Thoracic aorta (tissue), 2 donors: ENCODE data around the gene ATP7B. TPM values are rescaled to one million over a fixed set of nuclear protein-coding genes. Genes with fewer than 3 reads are reported as not detected.

Experiments
- ATAC-seq: fragments of 150-250 bp; one replicate; pipeline ENCODE4 v1.8.0; 2017; ENCODE audit warnings: low read depth; ENCODE audit not compliant: insufficient number of reproducible peaks, low FRiP score
- DNase-seq: peaks from one replicate; pipeline ENCODE4 v3.0.0-alpha.2; 2020; ENCODE audit warnings: low spot score
- H3K27ac ChIP-seq, 2 donors: fragments of 200-600 bp; sonication (generic); 1 replicate in 1 of 2; 2 replicates in 1 of 2; pipeline ENCODE4 v1.5.1; 2016; ENCODE audit warnings: mild to moderate bottlenecking in 2 of 2, moderate library complexity in 2 of 2
- H3K27me3 ChIP-seq: fragments of 200-600 bp; sonication (generic); replicated peaks from 2 replicates; pipeline ENCODE4 v1.6.0; 2016; ENCODE audit warnings: mild to moderate bottlenecking; ENCODE audit not compliant: insufficient read depth
- H3K36me3 ChIP-seq: fragments of 200-600 bp; sonication (generic); one replicate; pipeline ENCODE4 v1.5.1; 2016
- H3K4me1 ChIP-seq, 2 donors: fragments of 200-600 bp; sonication (generic); 1 replicate in 1 of 2; 2 replicates in 1 of 2; pipeline versions ENCODE4 v1.5.1 to v1.6.0; 2016; ENCODE audit warnings: low read depth in 2 of 2, mild to moderate bottlenecking in 1 of 2; ENCODE audit not compliant: control insufficient read depth in 1 of 2
- H3K4me3 ChIP-seq: fragments of 200-600 bp; sonication (generic); 2 replicates; pipeline ENCODE4 v1.5.1; 2016; ENCODE audit warnings: mild to moderate bottlenecking
- H3K9me3 ChIP-seq: fragments of 200-600 bp; sonication (generic); 2 replicates; pipeline ENCODE4 v1.5.1; 2016
- total RNA-seq, 2 donors: library from RNA; depleted of rRNA; stranded (reverse); fragments of >200 nt; gene quantifications; one replicate each; pipeline versions ENCODE4 v1.1.0 to v1.2.3, GENCODE V29; 2016
- TF ChIP-seq, protein P1 (sequence below): fragments of 200-600 bp; sonication (generic); IDR thresholded peaks from one replicate; pipeline ENCODE4 v1.5.1; 2019; ENCODE audit warnings: antibody characterized with exemption

The ATP7B gene
- total RNA-seq, 2 donors from 2014 or later, result 6.8 to 7.1 TPM

DNA sequence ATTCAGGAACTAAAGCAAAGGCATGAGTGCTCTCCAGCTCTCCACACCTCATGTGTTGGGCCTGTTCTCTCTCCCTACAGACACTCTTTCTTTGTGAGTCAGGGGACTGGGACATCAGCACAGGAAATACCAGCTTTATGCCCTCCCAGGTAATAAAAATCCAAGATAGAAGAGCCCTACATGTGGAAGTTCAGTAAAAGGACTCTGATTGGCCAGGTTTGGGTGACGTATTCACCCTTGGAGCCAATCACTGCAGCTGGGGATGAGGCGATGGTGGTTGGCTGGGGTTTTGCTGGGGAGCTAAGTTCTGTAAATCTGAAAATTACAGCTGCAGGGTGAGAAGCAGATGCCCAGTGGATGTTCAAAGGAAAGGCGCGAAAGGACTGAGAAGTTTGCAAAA is 117.0 kb downstream of the ATP7B start:
- no peaks in the 10 kb centered on the region for H3K9me3 ChIP-seq
- TF ChIP-seq, protein P1, sequence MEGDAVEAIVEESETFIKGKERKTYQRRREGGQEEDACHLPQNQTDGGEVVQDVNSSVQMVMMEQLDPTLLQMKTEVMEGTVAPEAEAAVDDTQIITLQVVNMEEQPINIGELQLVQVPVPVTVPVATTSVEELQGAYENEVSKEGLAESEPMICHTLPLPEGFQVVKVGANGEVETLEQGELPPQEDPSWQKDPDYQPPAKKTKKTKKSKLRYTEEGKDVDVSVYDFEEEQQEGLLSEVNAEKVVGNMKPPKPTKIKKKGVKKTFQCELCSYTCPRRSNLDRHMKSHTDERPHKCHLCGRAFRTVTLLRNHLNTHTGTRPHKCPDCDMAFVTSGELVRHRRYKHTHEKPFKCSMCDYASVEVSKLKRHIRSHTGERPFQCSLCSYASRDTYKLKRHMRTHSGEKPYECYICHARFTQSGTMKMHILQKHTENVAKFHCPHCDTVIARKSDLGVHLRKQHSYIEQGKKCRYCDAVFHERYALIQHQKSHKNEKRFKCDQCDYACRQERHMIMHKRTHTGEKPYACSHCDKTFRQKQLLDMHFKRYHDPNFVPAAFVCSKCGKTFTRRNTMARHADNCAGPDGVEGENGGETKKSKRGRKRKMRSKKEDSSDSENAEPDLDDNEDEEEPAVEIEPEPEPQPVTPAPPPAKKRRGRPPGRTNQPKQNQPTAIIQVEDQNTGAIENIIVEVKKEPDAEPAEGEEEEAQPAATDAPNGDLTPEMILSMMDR, result no peak
- no peak overlapping the region for H3K27ac ChIP-seq
- ATAC-seq, result no peak
- no peak for DNase-seq
- no peaks in the 10 kb centered on the region for H3K27me3 ChIP-seq
- no peaks in the 10 kb centered on the region for H3K4me1 ChIP-seq
- no peak overlapping the region for H3K4me3 ChIP-seq
- no peaks in the 10 kb centered on the region for H3K36me3 ChIP-seq

DNA sequence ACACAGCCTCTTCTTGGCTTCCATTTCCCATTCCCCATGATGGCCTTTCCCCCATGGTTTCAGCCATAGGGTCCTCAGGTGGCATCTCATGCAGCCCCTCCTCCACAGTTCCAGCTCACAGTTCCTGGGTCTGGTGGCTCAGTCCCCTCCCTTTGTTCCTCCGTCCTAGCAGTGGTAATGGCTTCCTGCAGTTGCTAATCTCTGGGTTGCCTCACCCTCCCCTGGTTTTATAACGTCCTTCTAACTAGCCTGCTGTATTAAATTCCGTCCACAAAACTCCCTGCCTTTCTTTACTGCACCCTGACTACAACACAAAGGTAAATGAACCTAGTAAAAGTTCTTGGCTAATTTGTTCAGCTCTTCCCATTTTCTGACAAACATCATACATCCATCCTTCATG is 118.6 kb downstream of the ATP7B start:
- Histone ChIP-seq H3K27ac (no peak overlapping the region), H3K4me3 (no peak overlapping the region), H3K9me3 (no peaks in the 10 kb centered on the region), H3K4me1 (no peaks in the 10 kb centered on the region), H3K27me3 (no peaks in the 10 kb centered on the region), H3K36me3 (no peaks in the 10 kb centered on the region)
- no peak for ATAC-seq
- DNase-seq, result no peak
- TF ChIP-seq, protein P1, result no peak

DNA sequence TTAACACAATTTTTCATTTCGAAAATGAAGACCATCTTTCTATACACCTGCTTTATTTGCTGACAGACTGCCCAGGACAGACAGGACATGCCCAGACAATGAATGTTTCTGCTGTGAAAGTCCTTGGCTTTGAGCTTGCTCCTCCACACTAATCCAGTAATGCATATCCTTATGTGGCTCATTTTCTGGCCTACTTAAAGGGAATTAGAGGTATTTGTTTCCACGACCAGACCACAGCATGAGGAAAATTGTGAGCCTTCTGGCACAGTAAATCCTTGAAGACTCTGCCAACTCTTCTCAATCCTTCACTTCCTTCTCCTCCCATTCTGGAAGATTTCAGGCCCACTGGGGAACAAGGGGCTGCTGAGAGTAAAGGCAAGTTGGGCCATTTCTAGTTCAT is 123.8 kb downstream of the ATP7B start:
- DNase-seq, result no peak
- no peaks in the 10 kb centered on the region for H3K9me3 ChIP-seq
- no peak overlapping the region for H3K27ac ChIP-seq
- TF ChIP-seq, protein P1, result no peak
- H3K4me3 ChIP-seq, result no peak overlapping the region
- H3K27me3 ChIP-seq, result no peaks in the 10 kb centered on the region
- H3K4me1 ChIP-seq, result no peaks in the 10 kb centered on the region
- ATAC-seq, result no peak
- H3K36me3 ChIP-seq, result no peaks in the 10 kb centered on the region

DNA sequence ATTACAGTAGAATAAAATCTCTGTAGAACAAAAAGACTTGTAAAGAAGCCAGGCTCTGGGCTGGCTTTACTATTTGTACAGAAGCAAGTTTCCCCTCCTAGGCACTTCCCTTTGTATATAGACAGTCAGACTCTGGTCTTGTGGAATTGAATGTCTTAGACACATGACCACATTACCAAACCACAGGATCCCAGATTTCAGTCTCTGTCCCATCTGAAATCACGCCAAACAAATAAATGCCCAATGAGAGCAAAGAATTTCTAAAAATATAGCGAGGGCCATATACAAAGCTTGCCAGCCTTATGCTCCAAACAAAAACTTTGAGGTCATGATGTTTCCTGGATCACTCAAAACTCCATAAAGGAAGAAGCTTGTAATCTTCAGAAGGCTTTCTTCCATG is 125.6 kb downstream of the ATP7B start:
- no peaks in the 10 kb centered on the region for H3K36me3 ChIP-seq
- no peak for DNase-seq
- no peak for ATAC-seq
- H3K27me3 ChIP-seq, result no peaks in the 10 kb centered on the region
- no peaks in the 10 kb centered on the region for H3K4me1 ChIP-seq
- TF ChIP-seq, protein P1, result no peak
- H3K4me3 ChIP-seq, result no peak overlapping the region
- H3K9me3 ChIP-seq, result no peaks in the 10 kb centered on the region
- no peak overlapping the region for H3K27ac ChIP-seq

DNA sequence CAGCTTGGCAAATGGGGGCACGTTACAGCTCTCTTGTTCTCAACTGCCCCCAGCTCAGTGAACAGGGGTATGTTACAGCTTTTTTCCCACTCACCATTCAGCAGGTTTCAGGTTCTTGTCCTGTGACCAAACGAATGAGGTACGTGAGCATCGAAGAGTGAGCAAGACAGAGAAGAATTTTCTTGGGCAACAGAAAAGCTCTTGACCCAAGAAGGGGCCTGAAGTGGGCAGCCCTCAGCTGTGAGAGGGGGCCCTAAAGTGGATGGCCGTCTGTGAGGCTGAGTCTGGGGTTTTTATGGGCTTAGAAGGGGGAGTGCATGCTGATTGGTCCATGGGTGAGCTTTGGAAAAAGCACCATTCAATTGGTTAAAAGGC is 128.0 kb downstream of the ATP7B start:
- Histone ChIP-seq H3K9me3 (no peaks in the 10 kb centered on the region), H3K27me3 (no peaks in the 10 kb centered on the region), H3K36me3 (no peaks in the 10 kb centered on the region), H3K4me3 (no peak overlapping the region), H3K4me1 (no peaks in the 10 kb centered on the region), H3K27ac (no peak overlapping the region)
- no peak for ATAC-seq
- TF ChIP-seq, protein P1, result no peak
- DNase-seq, result no peak

Other genes with a start within 250 kb of the ATP7B start
- 10 to 100 TPM in 1 of 2 donors, 1 to 10 TPM in 1; 4.9 to 13.3 TPM for gene DHRS12, start 207.3 kb downstream of the ATP7B start, total RNA-seq
- not detected for gene TMEM272, start 166.3 kb downstream of the ATP7B start, total RNA-seq
- not detected for gene CCDC70, start 149.5 kb downstream of the ATP7B start, total RNA-seq
- 10 to 100 TPM; 20.7 to 30.3 TPM for gene ALG11, start 948 bp upstream of the ATP7B start, total RNA-seq
- gene UTP14C, start 13.2 kb upstream of the ATP7B start, total RNA-seq, result 10 to 100 TPM; 13.9 to 26.0 TPM
- gene NEK5, start 117.6 kb upstream of the ATP7B start, total RNA-seq, result under 1 TPM; 0.27 to 0.28 TPM
- 10 to 100 TPM; 10.4 to 16.4 TPM for gene NEK3, start 148.1 kb upstream of the ATP7B start, total RNA-seq